GM18870 (cell line): ENCODE measurements around the gene CCDC102B.
"Not testable (repeated sequence)": the region's sequence is repeated elsewhere in the genome, so short reads cannot be mapped to it uniquely, and the experiment has no call there.

Source experiments
- ATAC-seq: cut with Tn5 transposase; IDR thresholded peaks from one replicate; pipeline ENCODE4 v1.9.1; 2021; ENCODE audit warnings: moderate library complexity; ENCODE audit not compliant: unreplicated experiment

The CCDC102B gene

DNA sequence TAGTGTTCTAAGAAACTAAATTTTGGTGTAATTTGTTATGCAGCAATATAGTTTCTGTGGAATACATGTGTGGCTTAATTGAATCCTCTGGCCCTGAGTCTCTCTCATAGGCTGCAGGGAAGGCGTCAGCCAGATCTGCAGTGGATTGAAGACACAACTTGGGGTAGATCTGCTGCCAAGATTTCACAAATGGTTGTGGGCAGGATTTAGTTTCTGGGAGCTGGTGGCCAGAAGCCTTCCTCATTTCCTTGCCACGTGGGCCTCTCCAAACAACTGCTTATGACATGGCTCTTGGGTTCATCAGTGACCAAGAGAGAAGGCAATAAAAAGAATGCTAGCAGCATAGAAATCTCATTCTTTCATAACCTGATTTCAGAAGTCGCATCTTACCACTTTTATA lies 28.2 kb downstream of the CCDC102B start:
- ATAC-seq = no peak

GRCh38 chr18:68830256-68831045 lies 32.6 kb downstream of the CCDC102B start:
- no peak for ATAC-seq

GRCh38 chr18:68833756-68834155 lies 35.9 kb downstream of the CCDC102B start:
- ATAC-seq = no peak

GRCh38 chr18:68837665-68838451 lies 40.0 kb downstream of the CCDC102B start:
- no peak for ATAC-seq

GRCh38 chr18:68839701-68840100 lies 41.8 kb downstream of the CCDC102B start:
- no peak for ATAC-seq

DNA sequence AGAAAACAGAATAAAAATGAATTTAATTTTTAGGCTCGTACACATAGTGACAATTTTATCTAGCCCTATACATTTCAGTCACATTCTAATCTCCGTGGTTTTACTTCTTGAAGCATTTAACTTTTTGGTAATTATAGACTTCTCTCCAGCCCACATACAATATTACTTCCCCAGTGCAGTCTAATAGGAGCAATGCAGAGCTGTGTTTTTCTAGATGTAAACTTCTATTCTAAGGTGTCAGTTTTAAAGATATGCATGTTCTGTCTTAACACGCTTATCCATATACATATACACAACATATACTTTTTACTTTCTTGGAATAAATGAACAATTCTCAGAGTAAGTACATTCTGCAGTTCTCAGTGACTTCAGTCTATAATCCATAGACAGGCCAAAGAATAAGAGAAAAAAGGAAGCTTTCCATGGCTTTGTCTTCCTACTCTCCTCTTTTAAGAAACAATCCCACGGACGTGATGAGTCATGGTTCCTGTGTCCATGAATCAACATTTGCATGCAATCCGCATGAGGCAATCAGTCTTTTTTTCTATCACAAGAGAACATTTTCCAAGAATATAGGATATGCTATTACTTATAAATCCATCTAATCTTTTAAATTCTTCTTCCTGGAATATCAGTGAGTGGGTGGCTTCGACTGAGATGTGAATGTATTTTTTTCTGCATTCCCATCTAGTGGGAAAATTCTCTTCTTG lies 42.8 kb downstream of the CCDC102B start:
- ATAC-seq = no peak

DNA sequence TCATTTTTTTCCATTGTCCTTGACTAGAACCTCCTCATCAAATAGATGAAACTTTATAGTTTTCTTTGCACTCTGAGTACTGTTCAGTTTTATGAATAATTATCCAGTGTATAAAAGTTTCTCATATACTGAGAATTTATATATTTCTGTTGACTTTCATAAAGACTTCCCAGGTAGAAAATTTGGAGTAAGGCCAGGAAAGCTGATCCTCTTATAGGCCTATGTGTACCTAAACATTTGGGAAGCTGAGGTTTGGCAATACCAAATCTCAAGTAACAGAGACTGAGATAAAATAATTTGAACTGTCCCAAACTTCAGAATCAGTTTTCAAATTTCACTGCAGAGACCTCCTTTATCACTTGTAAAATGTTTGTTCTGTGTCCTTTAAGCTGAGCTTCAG lies 43.4 kb downstream of the CCDC102B start:
- no peak for ATAC-seq

GRCh38 chr18:68842951-68843350 lies 45.1 kb downstream of the CCDC102B start:
- no peak for ATAC-seq

DNA sequence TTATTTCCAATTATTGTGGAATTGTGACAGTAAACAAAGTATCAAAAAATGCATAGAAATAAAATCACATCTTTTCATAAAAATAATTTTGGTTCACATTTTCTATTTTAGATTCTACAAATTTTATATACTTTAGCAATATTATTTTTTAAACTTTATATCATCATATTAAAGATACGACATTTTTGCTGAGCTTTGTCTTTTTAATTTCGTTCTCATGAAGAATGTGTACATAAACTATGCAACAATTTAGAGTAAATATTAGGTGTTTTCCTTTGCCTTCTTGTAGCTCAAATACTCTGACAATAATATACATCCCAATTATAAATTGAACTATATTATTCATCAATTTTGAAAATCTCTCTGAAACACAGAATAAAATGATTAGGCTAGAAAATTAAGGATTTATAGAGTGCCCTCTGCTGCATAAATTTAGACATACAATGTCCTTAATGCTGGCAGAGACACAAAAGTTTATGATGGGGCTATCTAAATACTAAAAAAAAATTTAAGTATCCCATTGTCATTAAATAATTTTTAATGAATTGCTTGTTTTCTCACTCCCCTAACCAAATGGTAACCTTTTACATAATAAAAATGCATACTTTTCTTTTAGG lies 45.7 kb downstream of the CCDC102B start:
- no peak for ATAC-seq

- ATAC-seq = peak; percentile 54
Observed at GRCh38 chr18:68847219-68847837, 49.4 kb downstream of the CCDC102B start.

DNA sequence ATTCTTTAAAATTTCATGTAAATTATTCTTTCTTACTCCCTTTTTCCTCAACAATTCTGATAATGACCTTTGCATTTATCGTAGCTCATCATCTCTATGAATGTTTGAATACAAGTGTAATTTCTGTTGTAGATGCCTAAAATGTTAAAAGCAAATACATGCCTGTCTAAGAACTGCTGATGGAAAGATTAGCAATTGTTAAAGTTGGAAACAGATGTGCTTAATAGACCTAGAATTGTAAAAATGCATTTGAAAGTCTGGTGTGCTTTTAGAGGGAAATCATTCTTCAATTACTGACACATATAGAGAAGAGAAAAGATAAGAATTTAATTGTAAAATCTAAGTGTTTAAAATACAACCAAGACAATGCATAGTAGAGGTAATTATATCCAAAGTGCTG lies 50.4 kb downstream of the CCDC102B start:
- ATAC-seq = no peak

GRCh38 chr18:68854786-68855391 lies 57.0 kb downstream of the CCDC102B start:
- ATAC-seq = no peak

GRCh38 chr18:68855491-68855890 lies 57.6 kb downstream of the CCDC102B start:
- no peak for ATAC-seq

- ATAC-seq = no peak
Observed at GRCh38 chr18:68861365-68861764, 63.5 kb downstream of the CCDC102B start.

DNA sequence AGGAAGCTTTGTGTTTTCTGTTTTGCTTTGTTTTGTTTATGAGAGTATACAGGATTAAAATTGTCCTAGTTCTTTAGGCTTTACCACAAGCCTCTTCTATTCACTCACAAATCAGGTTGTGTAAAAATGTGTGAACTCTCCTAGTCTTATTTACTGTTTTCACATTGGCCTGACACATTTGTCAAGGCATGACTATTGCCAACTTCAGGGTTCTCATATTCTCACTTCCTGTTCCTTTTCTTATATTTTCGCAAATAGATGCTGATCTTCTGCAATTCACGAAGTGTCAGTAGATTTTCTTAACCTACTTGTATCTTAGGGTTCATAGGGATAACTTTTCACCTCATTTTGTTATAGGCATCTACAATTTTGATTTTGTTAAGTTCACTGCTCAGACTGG lies 67.1 kb downstream of the CCDC102B start:
- no peak for ATAC-seq

- ATAC-seq = no peak
Observed at GRCh38 chr18:68865503-68865902, 67.6 kb downstream of the CCDC102B start.

- no peak for ATAC-seq
Observed at GRCh38 chr18:68873003-68873402, 75.1 kb downstream of the CCDC102B start.

DNA sequence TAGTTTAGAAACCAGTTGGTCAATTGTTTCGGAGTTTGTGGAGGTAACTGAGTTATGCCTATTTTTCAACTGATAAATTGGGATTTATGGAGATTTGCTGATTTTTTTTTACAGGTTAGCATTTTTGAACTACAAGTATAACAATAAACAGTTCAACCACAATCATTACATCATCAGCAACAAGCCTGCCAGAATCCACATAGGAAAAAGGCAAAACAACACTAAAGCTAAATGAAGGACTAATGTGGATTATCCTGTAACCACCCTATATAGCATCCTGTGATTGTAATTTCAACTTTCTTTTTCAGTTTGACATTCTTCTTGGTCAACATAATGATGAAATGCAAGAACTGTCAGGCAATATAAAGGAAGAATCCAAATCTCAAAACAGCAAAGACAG lies 76.5 kb downstream of the CCDC102B start:
- ATAC-seq = no peak

DNA sequence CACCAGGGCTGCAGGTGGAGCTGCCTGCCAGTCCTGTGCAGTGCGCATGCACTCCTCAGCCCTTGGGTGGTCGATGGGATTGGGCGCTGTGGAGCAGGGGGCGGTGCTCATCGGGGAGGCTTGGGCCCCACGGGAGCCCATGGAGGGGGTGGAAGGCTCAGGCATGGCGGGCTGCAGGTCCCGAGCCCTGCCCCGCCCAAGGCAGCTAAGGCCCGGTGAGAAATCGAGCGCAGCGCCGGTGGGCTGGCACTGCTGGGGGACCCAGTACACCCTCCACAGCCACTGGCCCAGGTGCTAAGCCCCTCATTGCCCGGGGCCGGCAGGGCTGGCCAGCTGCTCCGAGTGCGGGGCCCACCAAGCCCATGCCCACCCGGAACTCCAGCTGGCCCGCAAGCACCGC lies 82.1 kb downstream of the CCDC102B start:
- ATAC-seq = not testable (repeated sequence)

DNA sequence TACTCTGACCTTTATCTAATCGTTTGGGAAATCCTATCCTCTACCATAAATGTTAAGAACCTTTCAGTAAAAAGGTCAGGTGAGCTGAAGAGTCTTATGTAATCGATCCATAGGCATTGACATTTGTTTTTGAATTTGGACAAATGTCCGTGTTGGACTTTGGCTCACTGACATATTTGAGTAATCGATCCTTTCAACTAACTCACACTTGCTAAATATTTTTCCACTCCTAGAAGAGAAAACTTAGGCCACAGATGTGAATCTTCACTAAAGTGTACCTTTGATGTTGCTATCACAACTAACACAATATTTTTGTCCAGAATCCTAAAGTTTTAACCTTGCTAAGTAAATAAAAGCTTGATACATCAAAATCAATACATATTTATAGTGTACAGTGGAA lies 89.5 kb downstream of the CCDC102B start:
- no peak for ATAC-seq
